Hindlimb muscle (tissue), 1 donor: ENCODE results near the gene PLCXD3. TPM values are rescaled to one million over a fixed set of nuclear protein-coding genes. Genes with fewer than 3 reads are reported as not detected.
"Not testable (repeated sequence)": the region's sequence is repeated elsewhere in the genome, so short reads cannot be mapped to it uniquely, and the experiment has no call there.

Experiments
- DNase-seq: peaks from one replicate; pipeline ENCODE4 v3.0.0-alpha.2; 2013
- polyA plus RNA-seq: library from polyadenylated mRNA; unstranded; fragments of 120-200 nt; gene quantifications from one replicate; pipeline ENCODE4 v1.2.1, GENCODE V29; 2013; ENCODE audit not compliant: insufficient read length

The PLCXD3 gene, protein sequence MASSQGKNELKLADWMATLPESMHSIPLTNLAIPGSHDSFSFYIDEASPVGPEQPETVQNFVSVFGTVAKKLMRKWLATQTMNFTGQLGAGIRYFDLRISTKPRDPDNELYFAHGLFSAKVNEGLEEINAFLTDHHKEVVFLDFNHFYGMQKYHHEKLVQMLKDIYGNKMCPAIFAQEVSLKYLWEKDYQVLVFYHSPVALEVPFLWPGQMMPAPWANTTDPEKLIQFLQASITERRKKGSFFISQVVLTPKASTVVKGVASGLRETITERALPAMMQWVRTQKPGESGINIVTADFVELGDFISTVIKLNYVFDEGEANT
- polyA plus RNA-seq, result 0.03 TPM

DNA sequence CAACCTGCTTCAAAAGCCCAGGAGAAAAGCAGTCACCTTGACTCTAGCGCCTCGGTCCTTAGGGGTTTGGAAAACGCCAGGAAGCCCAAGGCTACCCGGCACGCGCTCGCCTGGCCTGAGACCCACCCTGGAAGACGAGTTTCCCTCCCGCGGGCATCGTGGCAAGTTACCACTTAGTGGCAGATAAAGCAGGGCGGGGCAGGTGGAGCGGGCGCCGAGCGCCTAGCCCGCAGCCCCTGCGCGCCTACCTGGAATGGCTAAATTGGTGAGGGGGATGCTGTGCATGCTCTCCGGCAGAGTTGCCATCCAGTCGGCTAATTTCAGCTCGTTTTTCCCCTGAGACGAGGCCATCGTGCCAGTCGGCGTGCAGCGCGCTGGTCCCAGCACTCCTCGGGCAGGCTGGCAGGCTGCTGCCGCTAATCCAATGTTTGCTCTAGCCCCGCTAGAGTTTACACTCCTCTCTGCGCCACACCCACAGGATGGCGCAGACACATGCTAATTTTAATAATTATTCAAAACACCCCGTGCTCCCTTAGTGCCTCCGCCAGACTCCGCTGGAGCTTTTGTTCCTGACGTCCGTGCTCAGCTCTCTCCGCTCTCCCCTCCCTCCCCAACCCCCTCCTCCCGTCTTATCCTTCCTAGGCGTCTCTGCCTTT, at the start of gene PLCXD3:
PLCXD3 (minus strand) TSS at position 426 of the 656 bp plus-strand sequence; CDS start at position 351, 75 bp downstream.
- no peak for DNase-seq

DNA sequence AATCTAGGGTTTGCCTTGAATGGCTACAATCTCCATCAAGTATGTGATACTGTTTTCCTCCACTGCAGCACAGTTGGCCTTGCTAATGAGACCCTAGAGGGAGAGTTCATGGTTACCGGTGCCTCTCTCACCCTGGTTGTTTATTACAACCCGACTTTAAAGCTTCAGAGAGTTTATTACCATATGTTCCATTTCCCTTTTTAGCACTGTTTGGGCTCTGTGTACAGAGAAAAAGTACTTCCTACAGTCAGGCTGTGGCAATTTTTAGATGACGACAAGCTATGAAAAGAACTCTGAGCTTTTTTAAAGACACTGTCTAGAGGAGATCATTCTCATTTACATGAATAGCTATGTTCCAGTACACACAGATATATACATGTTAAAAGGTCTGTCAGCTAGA, 48.8 kb upstream of the PLCXD3 start:
- DNase-seq, result no peak

DNA sequence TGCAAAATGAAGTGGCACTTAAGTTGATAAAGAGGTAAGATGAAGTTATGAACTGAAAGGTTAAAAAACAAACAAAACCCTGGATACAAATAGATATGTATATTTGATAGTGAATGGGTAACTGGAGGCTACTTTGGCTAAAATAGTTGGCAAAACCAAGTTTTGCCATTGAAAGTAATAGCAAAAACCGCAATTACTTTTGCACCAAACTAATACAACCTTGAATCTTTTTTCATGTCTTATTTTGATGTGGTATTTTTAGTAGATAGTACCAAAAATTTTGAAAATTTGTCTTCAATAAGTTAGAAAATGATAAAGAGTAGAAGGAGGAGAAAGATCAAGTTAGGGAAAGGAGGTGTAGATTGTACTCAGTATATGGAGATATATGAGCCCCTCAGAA, 47.9 kb upstream of the PLCXD3 start:
- DNase-seq, result no peak

GRCh38 chr5:41547991-41548390, 37.6 kb upstream of the PLCXD3 start:
- no peak for DNase-seq

DNA sequence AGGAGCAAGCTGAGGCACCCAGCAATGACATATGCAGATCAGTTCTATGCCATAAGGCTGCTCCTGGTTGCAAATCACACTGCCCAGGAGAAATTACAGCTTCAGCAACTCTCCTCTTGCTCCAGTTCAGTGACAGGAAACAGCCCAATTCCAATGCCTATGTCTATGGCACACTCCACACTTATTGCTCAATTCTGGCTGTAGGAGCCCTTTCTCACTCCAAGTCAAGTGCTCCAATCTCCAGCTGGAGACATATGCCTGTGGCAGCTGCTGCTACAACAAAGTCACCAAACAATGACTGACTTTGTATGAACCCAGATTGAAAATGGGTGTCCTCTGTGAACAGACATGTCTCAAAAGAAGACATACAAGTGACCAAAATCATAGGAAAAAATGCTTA, 31.8 kb upstream of the PLCXD3 start:
- no peak for DNase-seq

GRCh38 chr5:41539454-41539853, 29.1 kb upstream of the PLCXD3 start:
- DNase-seq, result no peak

DNA sequence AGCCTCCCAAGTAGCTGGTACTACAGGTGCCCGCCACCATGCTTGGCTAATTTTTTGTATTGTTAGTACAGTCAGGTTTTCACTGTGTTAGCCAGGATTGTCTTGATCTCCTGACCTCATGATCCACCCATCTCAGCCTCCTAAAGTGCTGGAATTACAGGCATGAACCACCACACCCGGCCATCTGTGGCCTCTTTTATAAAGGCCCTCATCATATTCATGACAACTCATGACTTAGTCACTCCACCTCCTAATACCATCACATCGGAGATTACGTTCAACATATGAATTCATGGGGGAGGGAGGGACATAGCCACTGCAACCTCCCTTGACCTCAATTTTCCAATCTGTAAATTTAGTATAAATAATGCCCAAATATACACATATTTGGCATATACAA, 27.2 kb upstream of the PLCXD3 start:
- no peak for DNase-seq

DNA sequence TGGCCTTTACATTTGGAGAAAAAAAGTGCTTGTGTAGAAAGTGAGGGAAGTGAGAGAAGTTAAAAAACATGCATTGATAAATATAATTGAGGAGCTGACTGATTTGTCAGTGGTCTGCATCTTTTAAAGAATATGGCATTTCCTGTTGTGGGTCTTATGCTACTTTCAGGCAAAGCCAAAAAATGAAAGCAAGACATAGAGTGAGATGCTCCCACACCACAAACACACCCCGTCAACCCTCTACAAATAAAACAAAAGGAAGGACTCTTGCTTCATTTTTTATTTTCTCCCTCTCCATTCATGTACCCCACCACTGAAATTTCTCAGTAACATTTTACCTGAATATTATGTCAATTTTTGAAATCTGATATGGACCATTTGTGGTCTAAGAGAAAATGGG, 22.1 kb upstream of the PLCXD3 start:
- DNase-seq, result no peak

DNA sequence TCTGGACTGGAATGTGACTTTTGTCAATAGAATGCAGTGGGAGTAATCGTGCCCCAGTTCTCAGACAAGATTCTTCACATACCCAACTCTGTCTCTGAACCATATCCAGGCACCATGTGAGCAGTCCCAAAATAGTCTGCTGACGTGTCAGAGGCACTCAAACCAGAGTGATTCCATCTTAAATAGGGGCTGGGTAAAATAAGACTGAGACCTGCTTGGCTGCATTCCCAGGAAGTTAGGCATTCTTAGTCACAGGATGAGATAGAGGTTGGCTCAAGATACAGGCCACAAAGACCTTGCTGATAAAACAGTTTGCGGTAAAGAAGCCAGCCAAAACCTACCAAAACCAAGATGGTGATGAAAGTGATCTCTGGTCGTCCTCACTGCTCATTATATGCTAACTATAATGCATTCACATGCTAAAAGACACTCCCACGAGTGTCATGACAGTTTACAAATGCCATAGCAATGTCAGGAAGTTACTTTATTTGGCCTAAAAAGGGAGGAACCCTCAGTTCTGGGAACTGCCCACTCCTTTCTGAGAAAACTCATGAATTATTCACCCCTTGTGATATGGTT, 16.9 kb upstream of the PLCXD3 start:
- no peak for DNase-seq

GRCh38 chr5:41526699-41527098, 16.3 kb upstream of the PLCXD3 start:
- no peak for DNase-seq

GRCh38 chr5:41524174-41524573, 13.8 kb upstream of the PLCXD3 start:
- no peak for DNase-seq

DNA sequence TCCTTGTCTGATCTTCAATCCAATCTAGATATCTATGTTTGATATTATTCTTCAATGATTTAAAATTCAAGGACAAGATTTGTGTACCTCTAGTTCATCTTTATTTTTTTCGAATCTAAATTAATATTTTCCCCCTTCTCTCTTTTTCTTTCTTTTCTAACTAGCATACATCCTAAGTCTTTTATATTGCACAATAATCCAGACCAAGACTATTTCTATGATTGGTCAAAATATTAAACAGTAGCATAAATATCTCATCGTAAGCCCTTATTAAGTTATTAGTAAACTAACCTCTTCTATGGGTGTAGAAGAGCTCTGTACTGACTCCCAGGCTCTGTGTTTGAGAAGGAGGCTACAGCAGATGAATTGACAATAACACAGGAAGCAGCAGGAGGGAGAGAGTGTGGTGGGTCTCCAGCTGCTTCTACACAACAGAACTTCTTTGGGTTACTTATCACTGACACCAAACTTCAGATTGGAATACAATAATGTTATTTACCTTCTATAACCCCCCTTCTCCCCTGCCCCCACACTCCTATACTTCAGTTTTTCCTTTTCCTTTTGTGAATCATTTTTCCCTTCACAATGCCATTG, 11.9 kb upstream of the PLCXD3 start:
- DNase-seq, result no peak

- no peak for DNase-seq
Measured at GRCh38 chr5:41519801-41520200, 9.4 kb upstream of the PLCXD3 start.

- peak; percentile 4 for DNase-seq
Measured at GRCh38 chr5:41517909-41518308, 7.5 kb upstream of the PLCXD3 start.

DNA sequence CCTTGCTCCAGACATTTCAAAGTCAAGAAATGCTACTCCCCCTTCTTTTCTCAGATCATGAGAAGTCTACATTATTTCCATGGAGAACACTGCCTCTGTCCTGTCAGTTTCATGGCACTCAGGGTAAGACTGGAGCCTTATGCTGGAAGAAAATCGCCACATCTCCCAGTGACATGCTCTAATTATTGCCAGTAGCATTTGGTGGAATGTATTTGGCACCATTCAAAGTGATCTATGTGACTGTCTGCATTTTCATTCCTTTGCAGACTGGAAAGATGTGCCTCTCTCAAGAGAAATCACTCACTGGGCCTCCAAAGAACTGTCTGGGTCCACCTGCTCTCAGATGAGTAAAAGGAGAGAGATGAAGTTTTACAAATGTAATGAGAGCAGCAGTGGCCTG, 840 bp upstream of the PLCXD3 start:
- DNase-seq, result no peak

DNA sequence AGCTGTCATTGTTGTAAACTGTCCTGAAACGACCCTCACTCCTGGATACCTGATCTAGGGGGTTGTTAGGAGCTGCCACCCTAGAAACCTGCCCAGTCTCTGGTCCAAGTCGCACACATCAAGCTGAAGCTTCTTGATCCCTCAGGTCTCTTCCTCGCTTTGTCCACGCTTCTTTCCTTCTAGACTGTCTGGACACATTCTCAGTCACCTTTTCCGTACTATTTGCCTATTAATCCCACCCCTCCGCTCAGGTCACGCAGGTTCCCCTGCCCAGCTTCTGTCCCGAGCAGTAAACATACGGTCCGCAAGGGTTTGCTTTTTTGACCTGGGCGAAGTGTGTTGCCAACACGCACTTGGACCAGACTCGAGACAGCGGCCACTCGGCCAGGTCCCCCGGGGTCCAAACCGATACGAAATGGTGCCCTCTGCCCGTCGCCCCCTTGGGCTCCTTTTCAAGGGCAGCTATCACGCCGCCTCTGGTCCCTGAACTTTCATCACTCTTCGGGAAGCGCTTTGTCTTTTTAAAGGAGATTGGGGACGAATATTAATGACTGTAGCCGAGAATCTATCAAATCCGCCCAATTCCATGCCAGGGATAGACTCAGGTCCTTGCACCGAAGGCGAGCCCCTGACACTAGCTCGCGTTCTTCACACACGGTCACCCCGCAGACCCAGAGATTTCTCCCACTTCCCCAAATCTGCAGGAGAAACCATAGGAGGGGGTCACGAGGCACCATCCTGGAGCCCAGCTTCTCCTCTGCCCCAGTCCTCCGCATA, 814 bp downstream of the PLCXD3 start:
- no peak for DNase-seq

GRCh38 chr5:41508696-41509398, 1.6 kb downstream of the PLCXD3 start:
- no peak for DNase-seq

DNA sequence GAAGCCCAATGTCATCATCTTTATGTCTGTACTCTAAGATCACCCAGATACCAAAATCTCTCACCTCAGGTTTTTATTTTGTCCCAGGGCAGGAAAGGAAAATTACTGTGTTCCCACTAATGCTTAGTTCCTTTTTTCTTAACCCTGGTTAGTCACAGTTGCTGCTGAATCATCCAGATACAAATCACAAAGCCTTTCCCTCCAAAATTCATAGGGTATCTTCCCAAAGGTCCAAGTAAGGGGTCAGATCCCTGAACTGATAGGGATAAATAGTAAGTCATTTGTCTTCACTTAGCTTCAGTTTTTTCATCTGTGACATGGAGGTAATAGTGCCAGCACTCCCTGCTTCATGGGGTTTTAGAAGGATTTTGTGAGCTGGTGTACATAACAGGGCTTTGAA, 2.2 kb downstream of the PLCXD3 start:
- DNase-seq, result no peak

DNA sequence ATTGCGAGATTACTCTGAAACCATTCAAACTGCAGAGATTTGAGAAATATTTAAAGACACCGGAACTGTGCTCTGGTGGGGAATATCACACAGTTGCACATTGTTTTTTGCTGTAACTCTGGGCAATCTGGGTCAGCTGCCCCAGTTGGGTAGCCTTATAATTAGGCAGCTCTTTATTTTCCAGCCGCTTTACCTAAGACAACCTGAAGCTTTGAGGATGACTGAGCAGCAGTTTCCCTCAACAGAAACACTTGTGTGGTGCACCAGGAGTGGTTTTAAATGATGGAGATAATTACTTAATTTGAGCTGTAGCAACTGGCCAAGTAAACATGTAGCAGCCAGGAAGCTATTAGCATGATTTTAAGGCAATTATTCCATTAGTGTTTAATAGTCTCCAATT, 2.9 kb downstream of the PLCXD3 start:
- no peak for DNase-seq

GRCh38 chr5:41503860-41504259, 6.5 kb downstream of the PLCXD3 start:
- DNase-seq, result no peak

- DNase-seq, result no peak
Measured at GRCh38 chr5:41503310-41503709, 7.1 kb downstream of the PLCXD3 start.

DNA sequence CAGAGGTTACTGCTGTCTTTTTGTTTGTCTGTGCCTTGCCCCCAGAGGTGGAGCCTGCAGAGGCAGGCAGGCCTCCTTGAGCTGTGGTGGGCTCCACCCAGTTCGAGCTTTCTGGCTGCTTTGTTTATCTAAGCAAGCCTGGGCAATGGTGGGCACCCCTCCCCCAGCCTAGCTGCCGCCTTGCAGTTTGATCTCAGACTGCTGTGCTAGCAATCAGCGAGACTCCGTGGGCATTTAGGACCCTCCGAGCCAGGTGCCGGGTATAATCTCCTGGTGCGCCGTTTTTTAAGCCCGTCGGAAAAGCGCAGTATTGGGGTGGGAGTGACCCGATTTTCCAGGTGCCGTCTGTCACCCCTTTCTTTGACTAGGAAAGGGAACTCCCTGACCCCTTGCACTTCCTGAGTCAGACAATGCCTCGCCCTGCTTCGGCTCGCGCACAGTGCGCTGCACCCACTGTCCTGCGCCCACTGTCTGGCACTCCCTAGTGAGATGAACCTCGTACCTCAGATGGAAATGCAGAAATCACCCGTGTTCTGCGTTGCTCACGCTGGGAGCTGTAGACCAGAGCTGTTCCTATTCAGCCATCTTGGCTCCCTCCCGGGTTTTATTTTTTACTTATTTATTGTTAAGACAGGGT, 16.8 kb downstream of the PLCXD3 start:
- not testable (repeated sequence) for DNase-seq
